H1 (cell line): ENCODE results near the gene ADM2. TPM values are rescaled to one million over a fixed set of nuclear protein-coding genes. Genes with fewer than 3 reads are reported as not detected.

Experiments used
- CTCF ChIA-PET: fragments of 300-600 bp; sonication (Branson Sonifier 250); formaldehyde crosslinking; loops from one replicate; lab custom pipeline; 2021; ENCODE audit not compliant: partially characterized antibody; lab: Charles Lee
- POLR2A ChIA-PET: fragments of 300-600 bp; sonication (Branson Sonifier 250); formaldehyde crosslinking; loops from one replicate; lab custom pipeline; 2021; ENCODE audit warnings: inconsistent platforms; ENCODE audit not compliant: partially characterized antibody; lab: Charles Lee
- DNase-seq, 2 experiments: peaks; one replicate each; pipeline versions ENCODE4 v3.0.0 to v3.0.0-alpha.2; 2010 to 2022; ENCODE audit warnings: low spot score in 2 of 2, low read depth in 1 of 2, mixed read lengths in 1 of 2
- FAIRE-seq: peaks from 2 replicates; lab custom pipeline; 2011; peaks lifted over from hg19 to GRCh38; lab: Jason Lieb, UNC
- H2AFZ ChIP-seq: 2 replicates; pipeline ENCODE4 v1.8.1; 2012; ENCODE audit warnings: low read length, inconsistent platforms
- H2AK5ac ChIP-seq: 2 replicates; pipeline ENCODE4 v1.6.1; 2013; ENCODE audit warnings: low read depth, low read length
- H2BK120ac ChIP-seq: replicated peaks from 2 replicates; pipeline ENCODE3; 2013; ENCODE audit warnings: low read depth, low read length, inconsistent platforms
- H2BK12ac ChIP-seq: 2 replicates; pipeline ENCODE4 v1.6.1; 2013; ENCODE audit warnings: low read depth, low read length
- H2BK15ac ChIP-seq: 2 replicates; pipeline ENCODE4 v1.6.1; 2013; ENCODE audit warnings: low read length
- H2BK20ac ChIP-seq: 2 replicates; pipeline ENCODE4 v1.6.1; 2013; ENCODE audit warnings: low read length
- H2BK5ac ChIP-seq: 2 replicates; pipeline ENCODE4 v1.6.1; 2013; ENCODE audit warnings: low read depth, low read length
- H3K14ac ChIP-seq: 2 replicates; pipeline ENCODE4 v1.6.1; 2013; ENCODE audit warnings: inconsistent platforms; ENCODE audit not compliant: insufficient read length
- H3K18ac ChIP-seq: 2 replicates; pipeline ENCODE4 v1.6.1; 2013; ENCODE audit warnings: low read length; ENCODE audit errors: extremely low read depth
- H3K23ac ChIP-seq: 2 replicates; pipeline ENCODE4 v1.6.1; 2013; ENCODE audit warnings: inconsistent platforms; ENCODE audit not compliant: insufficient read length
- H3K23me2 ChIP-seq: 2 replicates; pipeline ENCODE4 v1.6.1; 2013; ENCODE audit warnings: low read depth, low read length
- H3K27ac ChIP-seq: 2 replicates; pipeline ENCODE4 v1.6.1; 2011; ENCODE audit warnings: low read depth, low read length, inconsistent platforms
- H3K27me3 ChIP-seq, 4 experiments: replicated peaks in 1 of 4; 1 replicate in 1 of 4; 2 replicates in 3 of 4; pipeline versions ENCODE4 v1.6.1 to v1.8.1; 2011 to 2013; ENCODE audit warnings: low read length in 3 of 4, mild to moderate bottlenecking in 3 of 4, inconsistent platforms in 2 of 4, mixed read lengths in 2 of 4, moderate library complexity in 1 of 4; ENCODE audit not compliant: control insufficient read depth in 3 of 4, insufficient read depth in 3 of 4; ENCODE audit errors: extremely low read depth in 1 of 4
- H3K36me3 ChIP-seq, 4 experiments: 2 replicates each; pipeline versions ENCODE4 v1.6.1 to v1.8.1; 2011 to 2013; ENCODE audit warnings: mild to moderate bottlenecking in 4 of 4, low read length in 3 of 4, moderate library complexity in 2 of 4, control low read depth in 1 of 4, inconsistent platforms in 1 of 4; ENCODE audit not compliant: insufficient read depth in 4 of 4, control insufficient read depth in 2 of 4
- H3K4ac ChIP-seq: replicated peaks from 2 replicates; pipeline ENCODE3; 2013; ENCODE audit warnings: low read length, low read depth, mixed read lengths, inconsistent platforms; ENCODE audit not compliant: insufficient read length
- H3K4me1 ChIP-seq, 4 experiments: replicated peaks in 1 of 4; 1 replicate in 1 of 4; 2 replicates in 3 of 4; pipeline versions ENCODE4 v1.6.1 to v1.8.1; 2011 to 2013; ENCODE audit warnings: low read length in 3 of 4, inconsistent platforms in 2 of 4, mixed read lengths in 1 of 4; ENCODE audit not compliant: insufficient read depth in 4 of 4, control insufficient read depth in 3 of 4
- H3K4me2 ChIP-seq, 2 experiments: 2 replicates each; pipeline versions ENCODE4 v1.6.1 to v1.8.1; 2011 to 2013; ENCODE audit warnings: low read depth in 2 of 2, low read length in 2 of 2, control low read depth in 1 of 2, inconsistent platforms in 1 of 2, mild to moderate bottlenecking in 1 of 2; ENCODE audit not compliant: insufficient read depth in 1 of 2
- H3K4me3 ChIP-seq, 4 experiments: fragments of 200-600, 300-600 bp in 1 of 4; sonication (generic), shearing (Covaris generic), sonication (Bioruptor Twin) in 1 of 4; 2 replicates each; pipeline versions ENCODE4 v1.5.1 to v1.8.1; 2011 to 2016; ENCODE audit warnings: low read length in 4 of 4, low read depth in 3 of 4, control low read depth in 2 of 4, inconsistent platforms in 2 of 4, mild to moderate bottlenecking in 2 of 4, mixed read lengths in 1 of 4, moderate library complexity in 1 of 4; ENCODE audit not compliant: insufficient read depth in 2 of 4; ENCODE audit errors: extremely low read depth in 1 of 4
- H3K56ac ChIP-seq: replicated peaks from 2 replicates; pipeline ENCODE3; 2013; ENCODE audit warnings: low read depth, mild to moderate bottlenecking, mixed read lengths, low read length, inconsistent platforms; ENCODE audit not compliant: insufficient read length
- H3K79me1 ChIP-seq: 2 replicates; pipeline ENCODE4 v1.6.1; 2013; ENCODE audit warnings: low read depth, low read length, control low read depth
- H3K79me2 ChIP-seq, 2 experiments: 2 replicates each; pipeline versions ENCODE4 v1.6.1 to v1.8.1; 2012 to 2013; ENCODE audit warnings: low read length in 2 of 2, mild to moderate bottlenecking in 2 of 2, inconsistent platforms in 1 of 2; ENCODE audit not compliant: insufficient read depth in 2 of 2, control insufficient read depth in 1 of 2
- H3K9ac ChIP-seq, 4 experiments: replicated peaks in 1 of 4; 1 replicate in 1 of 4; 2 replicates in 3 of 4; pipeline versions ENCODE4 v1.6.1 to v1.8.1; 2011 to 2013; ENCODE audit warnings: low read depth in 3 of 4, low read length in 3 of 4, control low read depth in 2 of 4, mild to moderate bottlenecking in 2 of 4, moderate library complexity in 2 of 4, inconsistent platforms in 1 of 4; ENCODE audit errors: extremely low read depth in 1 of 4
- H3K9me3 ChIP-seq, 2 experiments: 2 replicates each; pipeline versions ENCODE4 v1.6.1 to v1.8.1; 2012 to 2013; ENCODE audit warnings: mild to moderate bottlenecking in 2 of 2, moderate library complexity in 2 of 2, control low read depth in 1 of 2, inconsistent platforms in 1 of 2, low read depth in 1 of 2, low read length in 1 of 2, mixed read lengths in 1 of 2; ENCODE audit not compliant: insufficient read depth in 2 of 2
- H4K20me1 ChIP-seq, 2 experiments: replicated peaks in 1 of 2; 2 replicates each; pipeline versions ENCODE3 to v1.8.1; 2011 to 2013; ENCODE audit warnings: inconsistent platforms in 2 of 2, low read length in 2 of 2, mild to moderate bottlenecking in 1 of 2; ENCODE audit not compliant: insufficient read depth in 2 of 2, control insufficient read depth in 1 of 2
- H4K5ac ChIP-seq: 2 replicates; pipeline ENCODE4 v1.6.1; 2013; ENCODE audit warnings: low read length, low read depth, mixed read lengths, inconsistent platforms; ENCODE audit not compliant: insufficient read length
- H4K8ac ChIP-seq: 2 replicates; pipeline ENCODE4 v1.8.0; 2013; ENCODE audit warnings: mild to moderate bottlenecking, moderate library complexity, low read length, inconsistent platforms; ENCODE audit not compliant: insufficient read depth; ENCODE audit errors: extremely low read depth
- H4K91ac ChIP-seq: replicated peaks from 2 replicates; pipeline ENCODE3; 2013; ENCODE audit warnings: low read length, mixed read lengths, inconsistent platforms; ENCODE audit not compliant: insufficient read length
- CHD1 ChIP-seq: IDR thresholded peaks from 2 replicates; pipeline ENCODE4 v1.6.1; 2012; ENCODE audit warnings: low read depth, low read length, improper control_type of control experiment
- MAFK ChIP-seq: IDR thresholded peaks from 2 replicates; pipeline ENCODE4 v1.6.1; 2012; ENCODE audit warnings: low read depth, mild to moderate bottlenecking, improper control_type of control experiment, low read length
- NRF1 ChIP-seq: IDR thresholded peaks from 2 replicates; pipeline ENCODE4 v1.6.1; 2011; ENCODE audit warnings: mild to moderate bottlenecking, low read depth, low read length, improper control_type of control experiment
- PHF8 ChIP-seq: fragments of 200-600 bp; sonication (generic); conservative IDR thresholded peaks from 2 replicates; pipeline ENCODE4 v1.7.1; 2012; ENCODE audit warnings: low read depth, mild to moderate bottlenecking, inconsistent platforms, low read length, moderate library complexity
- RNF2 ChIP-seq: fragments of 200-900, 300-1000 bp; sonication (generic); IDR thresholded peaks from 2 replicates; pipeline ENCODE4 v1.7.1; 2016; ENCODE audit warnings: borderline replicate concordance, low read depth, mild to moderate bottlenecking, antibody characterized with exemption, low read length; ENCODE audit not compliant: poor library complexity, severe bottlenecking; ENCODE audit errors: missing control alignments
- WGBS, 2 experiments: shearing (Covaris generic) in 1 of 2; methylation state at CpG; one replicate each; pipeline versions ENCODE4 v1.1.6 to v1.1.7; 2013 to 2015; ENCODE audit warnings: low lambda C conversion rate in 2 of 2, mixed read lengths in 2 of 2, inconsistent platforms in 1 of 2, low coverage in 1 of 2, missing lambda C conversion rate in 1 of 2; ENCODE audit not compliant: insufficient replicate concordance in 2 of 2, insufficient coverage in 1 of 2, insufficient read length in 1 of 2; ENCODE audit errors: extremely low coverage in 1 of 2, missing lambda C conversion rate in 1 of 2; 5-methylcytosine and 5-hydroxymethylcytosine counted together
- polyA plus RNA-seq, 7 experiments: library from polyadenylated mRNA; depleted of rRNA in 3 of 7; stranded (reverse) in 5 of 7; unstranded in 2 of 7; fragments of >200 nt in 5 of 7; fragments of 200-250 nt in 2 of 7; gene quantifications; 1 replicate in 5 of 7; 2 replicates in 1 of 7; 4 replicates in 1 of 7; pipeline versions ENCODE4 v1.2.1 to v1.2.3, GENCODE V29; 2011 to 2013; ENCODE audit warnings: missing spikeins in 2 of 7, mixed read lengths in 2 of 7
- total RNA-seq: library from RNA; stranded (reverse); fragmentation: NEBNext Ultra II Directional; extraction: Animal tissue kit (Norgen Biotek cat#: 25700); gene quantifications from 2 replicates; pipeline ENCODE4 v1.2.1, GENCODE V29; 2021

ADM2 gene
- total and polyA plus RNA-seq, 2 of the 8 experiments (the other 6 are each of a cell fraction or from before 2014, with no cell fraction given), result 3.3 to 7.5 TPM

- H3K27me3 ChIP-seq, result no peaks in the 10 kb centered on the region
- H3K4me1 ChIP-seq, result peaks cover 0 to 8% (median 4%) of the 10 kb centered on the region in 4 experiments; a peak in 5 of 7 replicates
- H3K36me3 ChIP-seq, result peaks cover 0 to 15% (median 0%) of the 10 kb centered on the region in 4 experiments; a peak in 2 of 8 replicates
- no peak overlapping the region for H3K27ac ChIP-seq
- no peak overlapping the region for H3K56ac ChIP-seq
- FAIRE-seq, result no peak
- no peak overlapping the region for H4K5ac ChIP-seq
- H3K79me2 ChIP-seq, result no peaks in the 10 kb centered on the region
- no peak overlapping the region for H3K4me3 ChIP-seq
- H2BK20ac ChIP-seq, result no peak overlapping the region
- H3K4me2 ChIP-seq, result no peak overlapping the region
- peaks cover 7% of the 10 kb centered on the region; the same call in 1 of the 2 replicates for H3K23me2 ChIP-seq
- 90% methylated on average over 24 of the region's 24 CpGs; no CpG with 5 or more reads in 1 of the 2 experiments for WGBS, 2 experiments
- DNase-seq, result no peak
- POLR2A ChIA-PET, result interaction anchor here (1.1 to 3.4 kb wide), 2 partner anchors 12 to 18 kb away, joined by 3 to 21 read pairs; no protein-coding TSS in a partner anchor
- H2BK15ac ChIP-seq, result no peak overlapping the region
- no peak overlapping the region for H2BK5ac ChIP-seq
- CTCF ChIA-PET, result interaction anchor here (0.7 to 2.7 kb wide), 11 partner anchors 11 to 189 kb away, joined by 3 to 11 read pairs (median 3); partner anchors contain the start of gene MIOX
- no peak overlapping the region for H3K4ac ChIP-seq
- H2AK5ac ChIP-seq, result no peak overlapping the region
- H3K79me1 ChIP-seq, result peaks cover 3% of the 10 kb centered on the region; the same call in 1 of the 2 replicates
- H2AFZ ChIP-seq, result no peak overlapping the region
- no peak overlapping the region for H4K91ac ChIP-seq
- no peak overlapping the region for H3K23ac ChIP-seq
- H3K18ac ChIP-seq, result no peak overlapping the region
- no peak overlapping the region for H2BK120ac ChIP-seq
- no peak overlapping the region for H3K9ac ChIP-seq
- H4K20me1 ChIP-seq, result peaks cover 0 to 13% of the 10 kb centered on the region in 2 experiments
- H4K8ac ChIP-seq, result no peak overlapping the region; the same call in 1 of the 2 replicates
- H3K9me3 ChIP-seq, result no peaks in the 10 kb centered on the region
- H2BK12ac ChIP-seq, result no peak overlapping the region
- no peak overlapping the region for H3K14ac ChIP-seq
- TF ChIP-seq RNF2 (no peak), CHD1 (no peak), NRF1 (no peak), PHF8 (no peak), MAFK (no peak)
Observed at GRCh38 chr22:50502628-50503474, 21.5 kb downstream of the ADM2 start.
